Stimulated activated CD4-positive, alpha-beta T cell treated with anti-CD3 and anti-CD28 coated beads, Interleukin-15, amount 100 ng/mL, for 48 hours (primary cell): ENCODE measurements around the gene TGFB3.

Source experiments
- DNase-seq, 2 donors: peaks; one replicate each; pipeline ENCODE4 v3.0.0-alpha.2; 2020; ENCODE audit warnings: low read depth in 2 of 2

TGFB3 gene

DNA sequence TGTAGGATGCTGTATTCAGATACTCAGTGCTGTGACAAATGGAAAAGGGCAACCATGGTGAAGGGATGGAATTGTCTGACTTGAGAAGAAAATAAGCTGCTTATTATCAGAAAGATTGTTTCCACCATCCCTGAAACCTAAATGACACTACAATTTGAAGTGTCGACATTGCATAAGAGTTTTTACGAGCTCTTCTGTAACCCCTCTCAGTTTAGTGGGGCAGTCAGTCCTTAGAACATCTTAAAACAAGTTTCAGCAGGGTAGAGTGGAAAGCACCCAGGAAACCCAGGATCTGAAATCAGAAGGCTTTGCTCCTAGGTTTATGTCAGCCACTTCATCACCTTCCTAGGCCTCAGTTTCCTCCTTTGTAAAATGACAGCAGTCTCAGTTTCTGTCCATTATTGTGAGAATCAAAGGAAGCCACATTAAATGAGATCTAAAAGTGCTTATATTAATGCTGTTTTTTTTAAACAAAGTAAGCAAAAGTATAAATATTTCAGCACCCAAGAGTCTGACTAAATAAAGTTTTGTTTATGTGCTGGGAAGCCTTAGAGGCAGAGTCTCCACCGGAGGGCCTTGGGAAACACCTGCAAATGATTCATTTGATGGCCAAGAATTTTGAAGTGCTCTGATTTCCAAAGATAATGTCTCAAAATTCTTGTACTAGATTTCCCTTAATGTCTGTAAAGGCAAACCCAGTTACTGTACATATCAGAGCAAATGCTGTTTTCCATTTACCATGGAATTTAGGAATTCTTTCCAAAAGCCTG is 5.6 kb upstream of the TGFB3 start:
- DNase-seq, result no peak

- no peak for DNase-seq
Observed at GRCh38 chr14:75986439-75986765, 4.6 kb upstream of the TGFB3 start.

DNA sequence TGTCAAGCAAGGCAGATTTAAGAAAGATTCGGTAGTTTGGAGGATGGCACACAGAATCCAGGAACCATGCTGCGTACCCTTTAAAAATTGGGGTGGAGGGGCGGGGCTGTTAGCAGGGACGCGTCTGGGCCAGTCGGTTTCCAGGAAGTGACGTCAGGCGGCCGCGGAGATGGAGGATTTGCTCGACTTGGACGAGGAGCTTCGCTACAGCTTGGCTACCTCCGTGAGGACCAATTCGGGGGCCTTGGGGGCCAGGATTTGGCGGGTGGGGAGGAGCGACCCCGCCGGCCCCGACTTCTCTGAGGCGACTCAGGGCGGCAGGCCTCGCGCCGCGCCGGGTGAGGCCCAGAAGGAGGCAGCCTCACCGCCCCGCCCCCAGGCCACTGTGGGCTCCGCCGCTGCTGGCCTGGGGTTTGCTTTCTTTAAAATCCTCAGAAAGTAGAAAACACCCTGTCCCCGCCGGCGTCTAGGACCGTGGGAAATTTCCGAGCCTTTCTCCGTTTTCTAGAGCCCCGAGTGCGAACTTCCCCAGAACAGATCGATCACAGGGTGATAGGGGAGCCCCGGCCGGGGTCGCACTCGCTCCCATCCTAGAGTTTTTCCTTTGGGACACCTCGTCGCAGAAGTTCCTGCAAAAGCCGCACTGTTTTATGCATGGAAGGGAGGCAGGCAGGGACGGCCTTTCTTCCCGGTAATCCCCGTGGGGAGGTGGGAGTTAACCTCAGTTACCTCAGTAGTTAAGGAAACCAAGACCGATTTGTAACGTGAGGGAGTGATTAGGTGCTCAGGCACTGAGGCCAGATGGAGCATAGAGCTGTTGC is 4.0 kb upstream of the TGFB3 start, which contains the start of gene IFT43:
IFT43 (plus strand) TSS at position 146 of the 821 bp plus-strand sequence; CDS start at position 170, 24 bp downstream.
- peak; percentile 83 to 87 for DNase-seq

GRCh38 chr14:75984674-75985073 is 2.9 kb upstream of the TGFB3 start:
- no peak for DNase-seq

- no peak for DNase-seq
Observed at GRCh38 chr14:75983019-75983358, 1.2 kb upstream of the TGFB3 start.

DNA sequence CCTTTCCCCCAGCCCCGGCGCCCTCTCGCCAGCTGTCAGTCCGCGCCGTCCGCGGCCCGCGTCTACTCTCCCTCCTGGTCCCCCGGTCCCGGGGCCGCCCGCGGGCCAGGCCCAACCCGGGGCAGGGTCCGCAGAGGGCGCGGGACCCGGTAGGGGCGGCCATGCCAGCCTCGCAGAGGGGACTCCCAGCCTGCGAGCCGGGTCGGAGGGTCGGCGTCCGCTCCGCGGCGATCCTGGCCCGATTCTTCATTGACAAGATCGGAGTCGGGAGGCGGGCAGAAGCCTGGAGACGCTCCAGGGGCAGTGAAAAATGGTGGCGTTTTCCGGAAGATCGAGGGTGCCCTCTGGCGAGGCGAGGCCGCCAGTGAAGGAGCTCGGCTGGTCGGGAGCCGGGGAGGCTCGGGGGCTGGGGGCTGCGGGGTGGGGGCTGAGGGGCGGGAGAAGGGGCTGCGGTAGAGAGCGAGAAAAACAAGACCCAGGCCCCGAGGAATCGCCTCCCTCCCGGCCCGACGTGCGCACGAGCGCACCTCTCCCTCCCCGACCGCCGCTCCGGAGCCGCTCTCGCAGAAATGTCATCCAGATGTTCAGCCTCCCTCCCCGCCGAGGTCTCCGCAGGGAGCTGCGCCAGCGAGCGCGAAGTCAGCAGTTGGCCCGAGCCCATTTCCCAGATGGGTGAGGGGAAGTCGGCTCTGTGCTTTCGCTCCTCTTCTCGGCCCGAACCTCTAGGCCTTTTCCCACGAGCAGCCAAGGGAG is 647 bp upstream of the TGFB3 start:
- peak; percentile 48 to 66 for DNase-seq

DNA sequence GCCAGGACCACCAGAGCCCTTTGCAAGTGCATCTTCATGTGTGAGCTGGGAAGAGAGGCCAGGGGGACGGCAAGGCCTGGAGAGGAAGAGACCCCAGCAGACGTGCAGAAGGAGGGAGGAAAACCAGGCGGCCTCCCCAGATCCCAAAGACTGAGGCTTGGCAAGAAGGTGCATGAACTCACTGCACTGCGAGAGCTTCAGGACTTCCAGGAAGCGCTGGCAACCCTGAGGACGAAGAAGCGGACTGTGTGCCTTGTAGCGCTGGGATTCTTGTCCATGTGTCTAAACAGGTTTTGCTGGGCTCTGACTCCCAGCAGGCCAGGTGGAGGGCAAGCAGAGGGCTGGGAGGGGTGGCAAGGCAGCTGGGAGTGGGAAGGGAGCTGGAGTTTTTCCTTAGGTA is 939 bp downstream of the TGFB3 start:
- no peak for DNase-seq

DNA sequence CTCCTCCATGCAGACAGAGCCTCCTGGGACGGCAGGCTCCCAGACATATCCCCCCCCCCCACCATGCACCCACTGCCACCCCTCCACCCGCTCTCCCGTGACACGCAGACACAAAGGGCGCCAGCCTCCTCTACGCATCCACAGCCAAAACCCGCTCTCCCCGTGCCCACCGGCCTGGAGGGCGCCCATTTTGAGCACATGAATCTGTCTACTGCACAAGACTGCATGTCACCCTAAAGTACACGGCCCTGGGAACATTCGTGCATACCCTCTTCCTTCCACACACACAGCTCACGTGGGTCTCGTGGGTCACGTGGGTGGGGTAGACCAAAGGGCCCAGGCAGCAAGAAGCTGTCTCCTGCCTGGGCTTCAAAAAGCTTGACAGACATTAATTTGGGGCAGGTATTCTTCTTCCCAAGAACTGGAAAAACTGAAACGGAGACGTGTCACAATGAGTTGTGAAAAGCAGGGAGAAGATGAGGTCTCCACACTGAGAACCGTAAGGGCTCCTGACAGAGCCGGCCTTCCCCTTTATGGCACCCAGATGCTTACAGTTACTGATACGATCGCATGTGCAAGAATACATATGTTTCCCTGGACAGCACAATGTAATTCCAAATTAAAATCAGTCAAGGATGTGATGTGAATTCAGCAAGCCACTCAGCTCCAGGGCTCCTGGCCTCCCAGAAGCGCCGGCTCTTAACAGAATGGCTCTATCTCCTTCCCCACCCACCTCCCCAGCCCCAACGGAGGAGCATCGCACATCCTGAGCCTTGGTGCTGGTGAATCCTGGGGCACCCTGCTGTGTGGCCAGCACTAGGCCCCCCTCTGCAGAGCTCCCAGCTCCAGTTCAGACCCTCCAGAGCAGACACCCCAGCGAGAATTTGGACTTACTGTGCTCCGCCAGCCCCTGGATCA is 1.9 kb downstream of the TGFB3 start:
- no peak for DNase-seq

DNA sequence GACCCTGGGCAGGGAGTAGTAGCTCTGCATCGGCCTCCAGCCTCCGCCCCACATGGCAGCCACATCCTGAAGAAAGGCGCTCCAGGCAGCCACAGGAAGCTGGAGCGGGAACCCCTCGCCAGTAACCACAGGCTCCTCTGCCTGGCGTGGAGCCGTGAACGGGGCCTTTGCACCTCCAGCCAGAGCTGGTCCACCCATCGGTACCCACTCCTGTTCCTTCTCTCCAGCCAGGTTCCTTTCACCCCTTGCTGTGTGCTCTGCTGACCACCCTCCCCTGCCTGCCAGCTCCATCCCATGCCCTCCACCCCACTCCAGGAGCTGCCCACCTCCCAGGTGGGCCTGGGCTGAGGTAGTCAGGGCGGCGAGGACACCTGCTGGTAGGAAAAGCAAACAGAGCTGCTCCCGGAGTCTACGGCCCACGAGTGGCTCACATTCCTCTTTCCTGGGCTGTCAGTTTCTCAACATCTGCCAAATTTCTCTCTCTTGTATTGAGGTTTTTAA is 2.7 kb downstream of the TGFB3 start:
- no peak for DNase-seq

DNA sequence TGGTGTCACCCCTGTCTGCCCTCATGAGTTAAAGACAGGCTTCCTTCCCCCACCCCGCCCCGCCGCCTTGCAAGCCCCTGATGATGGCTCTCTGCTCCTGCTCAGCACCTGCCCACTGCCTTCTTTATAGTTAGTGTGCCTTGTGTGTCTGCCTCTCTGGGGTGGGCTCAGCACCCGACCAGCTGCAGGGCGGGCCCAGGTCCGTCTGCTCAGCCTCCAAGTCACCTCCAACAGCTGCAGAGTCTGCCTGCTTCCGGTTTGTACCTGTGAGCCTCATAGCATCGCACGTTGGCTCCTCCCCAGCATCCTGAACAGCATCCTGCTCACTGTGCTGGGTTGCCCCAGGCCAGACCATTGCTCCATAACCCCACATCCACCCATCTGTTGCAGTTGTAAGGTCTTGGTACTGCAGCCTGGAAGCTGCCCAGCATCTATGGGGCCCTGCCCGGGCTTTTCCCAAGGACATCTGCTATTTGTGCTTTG is 3.5 kb downstream of the TGFB3 start:
- DNase-seq, result no peak

GRCh38 chr14:75977582-75977943 is 4.2 kb downstream of the TGFB3 start:
- no peak for DNase-seq

- DNase-seq, result no peak
Observed at GRCh38 chr14:75976826-75977581, 4.8 kb downstream of the TGFB3 start.

- no peak for DNase-seq
Observed at GRCh38 chr14:75972801-75973421, 8.9 kb downstream of the TGFB3 start.

GRCh38 chr14:75971509-75971908 is 10.3 kb downstream of the TGFB3 start:
- no peak for DNase-seq

GRCh38 chr14:75970989-75971388 is 10.8 kb downstream of the TGFB3 start:
- no peak for DNase-seq

DNA sequence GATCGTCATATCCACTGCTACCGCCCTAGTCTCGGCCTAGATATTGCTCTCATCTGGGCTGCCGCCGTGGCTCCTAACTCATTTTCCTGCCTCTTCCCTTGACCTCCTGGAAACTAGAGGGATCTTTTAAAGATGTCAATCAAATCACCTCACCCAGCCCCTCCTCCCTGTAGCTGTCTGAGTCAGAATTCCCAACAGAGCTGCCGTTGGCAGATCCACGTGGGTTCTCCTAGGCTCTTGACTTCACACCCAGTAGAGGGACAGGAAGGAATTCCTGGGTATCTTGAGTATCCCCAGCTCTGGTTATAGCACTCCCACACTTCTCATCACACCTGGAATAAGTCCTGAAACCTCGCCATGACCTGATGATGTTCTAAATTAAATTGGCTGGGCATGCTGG is 11.9 kb downstream of the TGFB3 start:
- no peak for DNase-seq

GRCh38 chr14:75969126-75969525 is 12.7 kb downstream of the TGFB3 start:
- DNase-seq, result no peak

- no peak for DNase-seq
Observed at GRCh38 chr14:75968456-75968855, 13.3 kb downstream of the TGFB3 start.

DNA sequence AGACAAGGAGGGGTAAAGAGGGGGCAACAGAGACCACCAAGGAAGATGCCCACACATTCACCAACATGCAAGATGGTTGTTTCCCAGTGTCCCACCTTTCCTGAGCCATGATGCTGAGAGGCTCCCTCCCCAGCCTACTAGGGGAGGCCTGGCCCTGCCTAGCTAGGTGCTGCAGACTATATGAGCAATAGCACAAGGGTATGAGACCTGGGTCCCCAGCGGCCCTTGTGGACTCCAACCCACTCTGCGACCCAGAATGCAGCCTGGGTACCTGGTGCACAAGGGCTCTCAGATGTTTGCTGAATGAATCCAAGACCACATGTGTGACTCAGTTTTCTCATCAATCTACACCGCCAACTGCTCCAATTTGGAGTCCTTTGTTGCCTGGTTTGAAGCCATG is 13.9 kb downstream of the TGFB3 start:
- no peak for DNase-seq

- DNase-seq, result no peak
Observed at GRCh38 chr14:75961662-75962061, 20.1 kb downstream of the TGFB3 start.
